ENCODE results near the gene LCK.

The LCK gene

DNA sequence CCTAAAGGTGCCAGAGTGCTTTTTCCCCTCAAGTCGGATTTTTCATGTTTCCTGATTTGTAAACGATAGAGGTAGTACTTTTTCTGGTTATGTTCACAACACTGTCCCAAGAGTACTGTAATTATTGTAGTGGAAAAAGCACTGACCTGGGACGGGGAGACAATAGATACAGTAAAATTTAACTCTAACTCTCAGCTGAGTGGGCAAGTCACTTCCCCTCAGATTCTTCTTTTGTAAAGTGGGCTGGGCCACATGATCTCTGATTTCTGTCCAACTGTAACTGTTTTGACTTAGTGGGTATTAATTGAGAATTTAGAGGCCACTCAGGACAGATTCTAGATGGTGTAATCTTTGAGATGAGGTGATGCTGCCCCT is 65.8 kb downstream of the LCK start:
- DNase-seq: no peak

- no peak for DNase-seq
These were observed 67.2 kb downstream of the LCK start for GRCh38 chr1:32318127-32318869.

DNA sequence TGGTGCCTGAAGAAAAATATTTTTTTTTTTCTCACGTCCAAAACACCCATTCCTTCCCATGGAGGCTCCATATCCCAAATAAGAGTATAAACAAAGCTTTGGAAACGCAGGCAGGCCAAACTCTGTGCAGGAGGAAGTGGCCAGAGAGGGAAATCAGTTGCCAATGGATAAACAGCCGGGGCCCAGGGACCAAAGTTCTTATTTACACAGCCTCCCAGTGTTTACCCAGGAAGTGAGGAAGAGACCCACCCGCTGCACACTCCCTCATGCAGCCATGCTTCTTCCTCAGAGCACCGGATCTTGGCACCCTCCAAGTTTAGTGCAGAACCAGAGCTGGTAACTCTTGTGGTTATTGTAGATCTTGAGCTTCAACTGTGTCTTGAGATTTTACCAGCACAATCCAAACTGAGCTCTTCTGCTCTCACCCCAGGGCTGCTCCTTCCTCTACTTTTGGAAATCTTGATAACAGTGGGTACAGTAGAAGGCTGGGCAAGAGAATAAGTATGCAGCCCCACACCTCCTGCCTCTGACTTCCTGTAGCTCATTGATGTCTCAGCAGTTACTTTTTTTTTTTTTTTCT is 70.7 kb downstream of the LCK start:
- DNase-seq: no peak

DNA sequence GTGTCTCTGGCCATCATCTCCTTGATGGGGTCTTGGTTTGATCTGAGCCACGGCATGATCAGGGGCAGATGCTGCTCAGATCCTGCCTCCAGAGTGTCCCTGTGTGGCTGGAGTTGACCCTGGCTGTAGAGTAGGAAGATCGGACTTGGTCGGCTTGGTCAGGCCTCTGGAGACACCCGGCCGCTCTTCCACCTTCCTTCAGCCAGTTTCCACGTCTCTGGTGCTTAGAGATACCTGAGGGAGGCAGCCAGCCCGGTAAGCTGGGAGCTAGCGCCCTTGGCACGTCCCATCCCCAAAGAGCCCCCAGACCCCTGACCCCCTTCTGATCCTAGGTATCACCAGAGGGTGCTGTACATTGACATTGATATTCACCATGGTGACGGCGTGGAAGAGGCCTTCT is 76.1 kb downstream of the LCK start:
- no peak for DNase-seq

GRCh38 chr1:32329931-32330466 is 78.9 kb downstream of the LCK start:
- DNase-seq: no peak

DNA sequence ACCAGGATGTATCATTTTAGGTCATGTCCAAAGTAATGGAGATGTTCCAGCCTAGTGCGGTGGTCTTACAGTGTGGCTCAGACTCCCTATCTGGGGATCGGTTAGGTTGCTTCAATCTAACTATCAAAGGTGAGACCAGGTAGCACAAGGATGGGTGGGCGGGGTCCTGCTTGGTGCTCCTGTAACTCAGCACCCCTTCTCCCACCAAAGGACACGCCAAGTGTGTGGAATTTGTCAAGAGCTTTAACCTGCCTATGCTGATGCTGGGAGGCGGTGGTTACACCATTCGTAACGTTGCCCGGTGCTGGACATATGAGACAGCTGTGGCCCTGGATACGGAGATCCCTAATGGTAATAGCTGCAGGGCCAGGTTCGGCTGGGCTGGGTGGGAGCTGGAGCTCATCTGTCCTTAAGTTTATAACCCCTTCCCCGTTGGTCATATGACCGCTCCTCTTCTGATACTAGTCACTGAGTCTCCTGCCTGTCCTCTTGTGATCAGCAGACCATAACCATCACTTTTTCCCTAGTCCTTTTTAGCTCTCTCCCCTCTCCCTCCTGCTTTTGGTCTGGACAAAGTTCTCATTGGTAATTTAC is 79.6 kb downstream of the LCK start:
- no peak for DNase-seq

DNA sequence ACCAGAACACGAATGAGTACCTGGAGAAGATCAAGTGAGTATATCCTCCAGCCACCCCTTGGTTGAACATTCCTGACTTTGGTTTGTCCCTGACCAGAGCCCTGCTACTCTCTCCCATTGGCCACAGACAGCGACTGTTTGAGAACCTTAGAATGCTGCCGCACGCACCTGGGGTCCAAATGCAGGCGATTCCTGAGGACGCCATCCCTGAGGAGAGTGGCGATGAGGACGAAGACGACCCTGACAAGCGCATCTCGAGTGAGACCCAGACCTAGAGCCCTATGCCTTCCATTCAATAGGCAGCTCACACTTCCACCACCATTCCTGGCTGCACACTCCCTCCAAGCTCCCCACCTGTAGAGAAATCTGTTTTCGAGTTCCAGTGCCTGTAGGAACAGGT is 80.5 kb downstream of the LCK start:
- DNase-seq: no peak

DNA sequence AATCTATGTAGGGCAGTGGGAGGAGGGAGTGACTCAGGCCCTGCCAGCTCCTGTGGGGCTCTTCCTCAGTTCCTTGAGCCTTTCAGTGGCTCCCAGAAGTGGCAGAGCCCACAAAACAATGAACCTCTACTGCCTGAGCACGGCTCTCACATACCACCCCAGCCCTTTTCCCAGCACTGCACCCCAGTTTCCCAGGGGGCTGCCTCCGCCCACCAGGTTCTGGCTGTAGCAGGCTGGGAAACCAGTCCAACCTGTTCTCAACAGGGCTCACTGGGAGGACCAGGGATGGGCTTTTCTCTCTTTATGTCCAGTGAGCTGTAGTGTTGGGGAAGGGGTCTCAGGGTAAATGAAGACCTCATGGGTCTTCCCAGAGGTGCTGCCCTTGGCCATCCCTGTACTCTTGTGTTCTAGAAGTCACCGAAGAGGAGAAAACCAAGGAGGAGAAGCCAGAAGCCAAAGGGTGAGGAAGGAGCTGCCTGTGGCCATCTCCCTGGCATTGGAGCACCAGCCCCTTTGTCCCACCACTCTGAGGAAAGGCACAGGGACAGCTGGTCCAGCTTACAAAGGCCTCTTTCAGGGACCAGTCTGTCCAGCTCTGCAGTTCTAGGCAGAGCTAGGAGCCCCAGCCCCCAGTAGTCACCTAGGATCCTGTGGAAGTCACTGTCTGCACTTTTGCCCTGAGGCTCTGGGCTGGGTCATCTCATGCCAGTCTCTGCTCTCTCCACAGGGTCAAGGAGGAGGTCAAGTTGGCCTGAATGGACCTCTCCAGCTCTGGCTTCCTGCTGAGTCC is 81.4 kb downstream of the LCK start:
- DNase-seq: peak in 30 of 56 donors; percentile 9 to 69 (median 32)

DNA sequence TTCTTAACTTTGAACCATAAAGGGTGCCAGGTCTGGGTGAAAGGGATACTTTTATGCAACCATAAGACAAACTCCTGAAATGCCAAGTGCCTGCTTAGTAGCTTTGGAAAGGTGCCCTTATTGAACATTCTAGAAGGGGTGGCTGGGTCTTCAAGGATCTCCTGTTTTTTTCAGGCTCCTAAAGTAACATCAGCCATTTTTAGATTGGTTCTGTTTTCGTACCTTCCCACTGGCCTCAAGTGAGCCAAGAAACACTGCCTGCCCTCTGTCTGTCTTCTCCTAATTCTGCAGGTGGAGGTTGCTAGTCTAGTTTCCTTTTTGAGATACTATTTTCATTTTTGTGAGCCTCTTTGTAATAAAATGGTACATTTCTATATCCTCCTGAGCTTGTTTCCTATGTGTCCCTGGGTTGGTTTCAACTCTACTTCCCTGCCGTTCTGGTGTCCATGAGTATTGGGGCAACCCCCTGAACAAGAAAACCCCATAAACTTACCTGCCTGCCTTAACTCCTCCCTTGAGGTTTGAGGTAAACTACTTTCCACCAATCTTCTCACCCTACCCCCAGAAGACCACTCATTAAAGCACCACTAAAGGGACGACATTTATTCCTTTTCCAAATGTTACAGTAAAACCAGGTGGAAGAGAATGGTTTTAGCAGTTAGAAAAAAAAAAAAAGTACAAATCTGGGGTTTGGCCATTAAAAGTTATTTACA is 82.3 kb downstream of the LCK start:
- DNase-seq: peak in 1 of 56 donors; percentile 43

GRCh38 chr1:32334274-32334861 is 83.3 kb downstream of the LCK start:
- DNase-seq: peak in 1 of 56 donors; percentile 42

DNA sequence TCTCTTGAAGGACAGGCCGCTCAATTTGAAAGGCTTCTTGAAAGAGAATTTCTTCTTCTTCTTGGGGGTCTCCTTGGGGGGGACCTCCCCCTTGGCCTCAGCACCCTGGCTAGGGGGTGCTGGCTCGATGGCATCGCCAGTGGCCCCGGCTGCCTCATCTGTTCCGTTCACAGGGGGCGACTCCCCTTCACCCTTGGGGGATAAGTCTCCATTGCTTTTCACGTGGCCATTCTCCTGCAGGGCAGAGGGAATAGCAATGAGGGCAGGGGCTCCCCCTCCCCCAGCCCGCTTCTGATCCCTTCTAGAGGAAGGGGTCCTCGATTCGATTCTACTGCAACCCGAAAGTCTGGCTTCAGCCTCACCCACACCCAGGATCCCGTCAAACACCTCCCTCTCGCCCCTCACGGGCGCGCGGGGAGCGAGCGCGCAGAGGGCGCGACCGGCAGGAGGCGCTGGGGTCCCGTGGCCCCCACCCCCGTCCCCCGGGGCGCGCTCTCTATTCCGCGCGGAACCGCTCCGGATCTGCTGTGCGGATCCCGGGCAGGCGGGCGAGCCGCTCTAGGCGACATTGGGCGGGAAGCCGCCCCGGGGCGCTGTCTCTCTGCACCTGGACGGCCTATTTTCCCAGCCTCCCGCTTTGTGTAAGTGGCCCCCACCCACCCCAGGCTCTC is 83.9 kb downstream of the LCK start:
- peak in 36 of 56 donors; percentile 13 to 75 (median 38) for DNase-seq

- DNase-seq: no peak
These were observed 84.4 kb downstream of the LCK start for GRCh38 chr1:32335535-32335789.

All from nucleus accumbens (tissue), 56 donors.